B cell (primary cell): Measurements from ENCODE around the gene ZBTB11. TPM values are rescaled to one million over a fixed set of nuclear protein-coding genes. Genes with fewer than 3 reads are reported as not detected.
"Not testable (repeated sequence)": the region's sequence is repeated elsewhere in the genome, so short reads cannot be mapped to it uniquely, and the experiment has no call there.

Experiments
- ATAC-seq: fragments of 200-7000 bp; cut with Tn5 transposase; one replicate; pipeline ENCODE4 v1.10.0; 2021; ENCODE audit warnings: low read depth, mild to moderate bottlenecking, moderate number of reproducible peaks, moderate library complexity
- CTCF ChIA-PET: fragments of 350-600 bp; sonication (Branson Sonifier 250); formaldehyde crosslinking; loops from one replicate; lab custom pipeline; 2021; ENCODE audit warnings: antibody characterized with exemption, inconsistent platforms; lab: Charles Lee
- POLR2A ChIA-PET: fragments of 350-600 bp; sonication (Branson Sonifier 250); formaldehyde crosslinking; loops from one replicate; lab custom pipeline; 2021; ENCODE audit warnings: antibody characterized with exemption; lab: Charles Lee
- DNase-seq: peaks from one replicate; pipeline ENCODE4 v3.0.0; 2013
- H2AFZ ChIP-seq: 2 replicates; pipeline ENCODE4 v1.6.1; 2012; ENCODE audit warnings: mild to moderate bottlenecking, low read depth, low read length; ENCODE audit not compliant: insufficient read depth, poor library complexity, severe bottlenecking
- H3K27ac ChIP-seq, 2 donors: 1 replicate in 1 of 2; 2 replicates in 1 of 2; pipeline ENCODE4 v1.5.1; 2012 to 2013; ENCODE audit warnings: low read length in 2 of 2, mild to moderate bottlenecking in 2 of 2, moderate library complexity in 1 of 2
- H3K27me3 ChIP-seq, 4 experiments: fragments of 200-600 bp in 1 of 4; sonication (generic) in 1 of 4; replicated peaks in 1 of 4; 1 replicate in 2 of 4; 2 replicates in 2 of 4; pipeline versions ENCODE4 v1.6.1 to v1.7.0; 2013 to 2016; ENCODE audit warnings: low read length in 3 of 4, mild to moderate bottlenecking in 2 of 4, mixed read lengths in 1 of 4, moderate library complexity in 1 of 4; ENCODE audit not compliant: insufficient read depth in 4 of 4, control insufficient read depth in 3 of 4; ENCODE audit errors: control extremely low read depth in 1 of 4
- H3K36me3 ChIP-seq, 2 experiments: replicated peaks in 1 of 2; 1 replicate in 1 of 2; 2 replicates in 1 of 2; pipeline versions ENCODE4 v1.6.1 to v1.7.1; 2013; ENCODE audit warnings: low read length in 1 of 2; ENCODE audit not compliant: insufficient read depth in 2 of 2, control insufficient read depth in 1 of 2; ENCODE audit errors: control extremely low read depth in 1 of 2, extremely low read depth in 1 of 2
- H3K4me1 ChIP-seq, 2 donors: fragments of 200-600 bp in 1 of 2; sonication (generic) in 1 of 2; 1 replicate in 1 of 2; 2 replicates in 1 of 2; pipeline versions ENCODE4 v1.5.1 to v1.6.1; 2013 to 2017; ENCODE audit warnings: low read length in 2 of 2; ENCODE audit not compliant: control insufficient read depth in 2 of 2, insufficient read depth in 2 of 2
- H3K4me2 ChIP-seq: replicated peaks from 2 replicates; pipeline ENCODE3; 2012; ENCODE audit warnings: mild to moderate bottlenecking, low read depth, low read length; ENCODE audit not compliant: poor library complexity, severe bottlenecking
- H3K4me3 ChIP-seq, 5 experiments: fragments of 200-600 bp in 1 of 5; sonication (generic) in 1 of 5; 1 replicate in 3 of 5; 2 replicates in 2 of 5; pipeline versions ENCODE4 v1.5.1 to v1.7.0; 2011 to 2016; ENCODE audit warnings: low read length in 4 of 5, mild to moderate bottlenecking in 4 of 5, low read depth in 2 of 5, control low read depth in 1 of 5, moderate library complexity in 1 of 5; ENCODE audit not compliant: insufficient read depth in 1 of 5; ENCODE audit errors: control extremely low read depth in 1 of 5, extremely low read depth in 1 of 5
- H3K79me2 ChIP-seq: fragments of 200-600 bp; sonication (generic); one replicate; pipeline ENCODE4 v1.6.0; 2016; ENCODE audit warnings: low read length; ENCODE audit not compliant: control insufficient read depth, insufficient read depth
- H3K9ac ChIP-seq: fragments of 200-600 bp; sonication (generic); 2 replicates; pipeline ENCODE4 v1.6.1; 2017; ENCODE audit warnings: mild to moderate bottlenecking, low read length, moderate library complexity
- H3K9me3 ChIP-seq, 3 donors: one replicate each; pipeline versions ENCODE4 v1.6.1 to v1.7.1; 2013; ENCODE audit warnings: low read length in 2 of 3; ENCODE audit not compliant: control insufficient read depth in 2 of 3, insufficient read depth in 1 of 3; ENCODE audit errors: control extremely low read depth in 1 of 3
- H4K20me1 ChIP-seq: 2 replicates; pipeline ENCODE4 v1.6.0; 2012; ENCODE audit warnings: mild to moderate bottlenecking, low read length; ENCODE audit not compliant: insufficient read depth, control insufficient read depth, poor library complexity, severe bottlenecking
- H3K27ac Mint-ChIP-seq: one replicate; pipeline ENCODE4 v1.8.0; 2021; ENCODE audit warnings: mixed read lengths
- H3K27me3 Mint-ChIP-seq: one replicate; pipeline ENCODE4 v1.8.0; 2021; ENCODE audit warnings: mixed read lengths
- H3K4me1 Mint-ChIP-seq: one replicate; pipeline ENCODE4 v1.8.0; 2021; ENCODE audit warnings: mixed read lengths
- H3K4me3 Mint-ChIP-seq: one replicate; pipeline ENCODE4 v1.8.0; 2021; ENCODE audit warnings: mixed read lengths
- H3K9me3 Mint-ChIP-seq: one replicate; pipeline ENCODE4 v1.8.0; 2022; ENCODE audit warnings: mixed read lengths; ENCODE audit not compliant: insufficient read depth
- EZH2 ChIP-seq: IDR thresholded peaks from 2 replicates; pipeline ENCODE4 v1.6.1; 2012; ENCODE audit warnings: borderline replicate concordance, low read depth, mild to moderate bottlenecking, moderate library complexity, low read length; ENCODE audit not compliant: insufficient read depth, poor library complexity, severe bottlenecking
- WGBS: methylation state at CpG from one replicate; pipeline ENCODE4 v1.1.5; 2013; ENCODE audit warnings: missing lambda C conversion rate; ENCODE audit not compliant: insufficient coverage; 5-methylcytosine and 5-hydroxymethylcytosine counted together
- intact Hi-C: fragments of 100-400 bp; cut with micrococcal nuclease; formaldehyde crosslinking; loops from one replicate; pipeline ENCODE4 v1.10.0; 2022
- polyA plus RNA-seq: library from polyadenylated mRNA; depleted of rRNA; stranded (reverse); fragments of >200 nt; gene quantifications from 2 replicates; pipeline ENCODE4 v1.2.3, GENCODE V29; 2012
- total RNA-seq, 2 donors: library from RNA; stranded (reverse); fragments of 120-200 nt in 1 of 2; gene quantifications; 1 replicate in 1 of 2; 2 replicates in 1 of 2; pipeline versions ENCODE4 v1.2.3 to v1.2.4, GENCODE V29; 2013 to 2022
- TF ChIP-seq, protein P1 (sequence below): fragments of 200-600 bp; IDR thresholded peaks from one replicate; pipeline ENCODE4 v1.8.0; 2022; ENCODE audit warnings: antibody characterized with exemption, mild to moderate bottlenecking

Gene ZBTB11
- total and polyA plus RNA-seq, 2 donors (not counting 1 experiment from before 2014, with no cell fraction given) = 16.3 to 42.6 TPM

DNA sequence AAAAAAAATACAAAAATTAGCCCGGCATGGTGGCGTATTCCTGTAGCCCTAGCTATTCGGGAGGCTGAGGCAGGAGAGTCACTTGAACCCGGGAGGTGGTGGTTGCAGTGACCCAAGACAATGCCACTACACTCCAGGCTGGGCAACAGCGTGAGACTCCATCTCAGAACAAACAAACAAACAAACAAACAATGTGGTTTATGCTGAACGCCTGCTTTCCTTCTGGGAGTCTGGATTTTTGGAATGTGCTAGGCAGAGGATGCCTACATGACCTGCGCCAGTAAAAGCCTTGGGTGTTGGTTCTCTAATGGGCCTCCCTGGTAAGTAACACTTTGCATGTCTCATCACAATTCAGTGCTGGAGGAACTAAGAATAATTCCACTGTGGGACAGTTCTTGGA, 59.5 kb downstream of the ZBTB11 start:
- no peak overlapping the region for H3K9ac ChIP-seq
- Mint-ChIP-seq H3K4me3 (no peak overlapping the region), H3K27ac (no peak overlapping the region), H3K9me3 (peaks cover 4% of the 10 kb centered on the region), H3K4me1 (peaks cover 8% of the 10 kb centered on the region), H3K27me3 (no peaks in the 10 kb centered on the region)
- 100% methylated on average over 5 of the region's 7 CpGs for WGBS
- ATAC-seq (no peak), DNase-seq (no peak)
- CTCF ChIA-PET = no interaction called here
- TF ChIP-seq EZH2 = no peak
- TF ChIP-seq, protein P1, sequence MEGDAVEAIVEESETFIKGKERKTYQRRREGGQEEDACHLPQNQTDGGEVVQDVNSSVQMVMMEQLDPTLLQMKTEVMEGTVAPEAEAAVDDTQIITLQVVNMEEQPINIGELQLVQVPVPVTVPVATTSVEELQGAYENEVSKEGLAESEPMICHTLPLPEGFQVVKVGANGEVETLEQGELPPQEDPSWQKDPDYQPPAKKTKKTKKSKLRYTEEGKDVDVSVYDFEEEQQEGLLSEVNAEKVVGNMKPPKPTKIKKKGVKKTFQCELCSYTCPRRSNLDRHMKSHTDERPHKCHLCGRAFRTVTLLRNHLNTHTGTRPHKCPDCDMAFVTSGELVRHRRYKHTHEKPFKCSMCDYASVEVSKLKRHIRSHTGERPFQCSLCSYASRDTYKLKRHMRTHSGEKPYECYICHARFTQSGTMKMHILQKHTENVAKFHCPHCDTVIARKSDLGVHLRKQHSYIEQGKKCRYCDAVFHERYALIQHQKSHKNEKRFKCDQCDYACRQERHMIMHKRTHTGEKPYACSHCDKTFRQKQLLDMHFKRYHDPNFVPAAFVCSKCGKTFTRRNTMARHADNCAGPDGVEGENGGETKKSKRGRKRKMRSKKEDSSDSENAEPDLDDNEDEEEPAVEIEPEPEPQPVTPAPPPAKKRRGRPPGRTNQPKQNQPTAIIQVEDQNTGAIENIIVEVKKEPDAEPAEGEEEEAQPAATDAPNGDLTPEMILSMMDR = no peak
- no peaks in the 10 kb centered on the region for H3K27me3 ChIP-seq
- H4K20me1 ChIP-seq = no peaks in the 10 kb centered on the region
- intact Hi-C loops = no loop called here
- peaks cover 0 to 4% (median 0%) of the 10 kb centered on the region in 3 donors for H3K9me3 ChIP-seq
- no peaks in the 10 kb centered on the region for H3K79me2 ChIP-seq
- no peak overlapping the region for H3K27ac ChIP-seq
- peaks cover 3 to 9% of the 10 kb centered on the region in 2 donors for H3K4me1 ChIP-seq
- no peak overlapping the region for H3K4me3 ChIP-seq
- no peaks in the 10 kb centered on the region for H3K36me3 ChIP-seq
- POLR2A ChIA-PET = no interaction called here
- no peak overlapping the region for H2AFZ ChIP-seq
- no peak overlapping the region for H3K4me2 ChIP-seq

DNA sequence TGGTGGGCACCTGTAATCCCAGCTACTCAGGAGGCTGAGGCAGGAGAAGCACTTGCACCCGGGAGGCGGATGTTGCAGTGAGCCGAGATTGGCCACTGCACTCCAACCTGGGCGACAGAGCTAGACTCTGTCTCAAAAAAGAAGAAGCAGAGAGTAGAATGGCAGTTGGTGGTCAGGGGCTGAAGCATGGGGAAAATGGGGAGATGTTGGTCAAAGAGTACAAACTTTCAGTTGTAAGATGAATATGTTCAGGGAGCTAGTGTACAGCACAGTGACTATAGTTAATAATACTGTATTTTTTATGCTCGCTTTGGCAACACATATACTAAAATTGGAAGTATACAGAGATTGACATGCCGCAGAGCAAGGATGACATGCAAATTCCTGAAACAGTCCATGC, 61.4 kb downstream of the ZBTB11 start:
- Histone ChIP-seq H3K4me3 (no peak overlapping the region), H3K4me2 (no peak overlapping the region), H4K20me1 (no peaks in the 10 kb centered on the region), H3K4me1 (peaks cover 3 to 9% of the 10 kb centered on the region in 2 donors), H3K27me3 (no peaks in the 10 kb centered on the region), H3K9me3 (peaks cover 0 to 4% (median 0%) of the 10 kb centered on the region in 3 donors), H3K36me3 (no peaks in the 10 kb centered on the region), H3K79me2 (no peaks in the 10 kb centered on the region), H3K27ac (no peak overlapping the region), H2AFZ (no peak overlapping the region), H3K9ac (no peak overlapping the region)
- intact Hi-C loops = no loop called here
- DNase-seq (no peak), ATAC-seq (no peak)
- H3K9me3 Mint-ChIP-seq = peaks cover 4% of the 10 kb centered on the region
- TF ChIP-seq, protein P1 = no peak
- TF ChIP-seq EZH2 = no peak
- H3K27me3 Mint-ChIP-seq = no peaks in the 10 kb centered on the region
- ChIA-PET CTCF (no interaction called here), POLR2A (no interaction called here)
- no peak overlapping the region for H3K27ac Mint-ChIP-seq
- 94% methylated on average over 4 of the region's 6 CpGs for WGBS
- H3K4me1 Mint-ChIP-seq = peaks cover 11% of the 10 kb centered on the region
- H3K4me3 Mint-ChIP-seq = no peak overlapping the region

DNA sequence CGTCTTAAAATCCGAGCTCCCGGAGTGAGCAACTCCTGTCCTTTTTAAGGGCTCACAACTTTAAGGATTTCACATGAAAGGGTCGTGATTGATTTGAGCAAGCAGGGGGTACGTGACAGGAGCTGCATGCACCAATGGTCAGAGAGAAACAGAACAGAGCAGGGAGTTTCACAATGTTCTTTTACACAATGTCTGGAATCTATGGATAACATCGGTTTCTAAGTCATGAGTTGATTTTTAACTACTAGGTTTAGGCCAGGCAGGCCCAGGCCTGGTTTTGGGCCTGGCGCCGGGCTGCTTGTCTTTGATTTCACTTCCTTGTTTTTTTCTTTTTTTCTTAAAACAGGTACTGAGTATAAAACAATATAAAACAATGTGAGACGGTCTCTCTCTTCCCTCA, 63.9 kb downstream of the ZBTB11 start:
- H3K9ac ChIP-seq, CTCF ChIA-PET, intact Hi-C loops, POLR2A ChIA-PET, H3K36me3 ChIP-seq, ATAC-seq, H3K4me3 Mint-ChIP-seq, H3K27me3 Mint-ChIP-seq, H3K9me3 Mint-ChIP-seq, H3K79me2 ChIP-seq, H3K9me3 ChIP-seq, H4K20me1 ChIP-seq, H3K27me3 ChIP-seq, H3K4me3 ChIP-seq, H3K4me1 ChIP-seq: not testable (repeated sequence)
- DNase-seq = peak; percentile 35
- peak overlapping the region; percentile 63 for H2AFZ ChIP-seq
- H3K27ac Mint-ChIP-seq = peak overlapping the region; percentile 80
- H3K27ac ChIP-seq = peak overlapping the region in 1 of 2 donors; percentile 26
- H3K4me2 ChIP-seq = peak overlapping the region; percentile 19
- WGBS = 100% methylated on average over 3 of the region's 9 CpGs
- H3K4me1 Mint-ChIP-seq = peaks cover 11% of the 10 kb centered on the region
